DMS53 (cell line): Measurements from ENCODE around the gene MUL1.

Experiments
- DNase-seq: peaks from one replicate; lab custom pipeline; 2025; lab: John Stamatoyannopoulos, UW

Gene MUL1

GRCh38 chr1:20484519-20485462 is 23.2 kb downstream of the MUL1 start:
- peak; percentile 69 for DNase-seq

- peak; percentile 69 for DNase-seq
Measured at GRCh38 chr1:20483833-20484518, 24.0 kb downstream of the MUL1 start.

DNA sequence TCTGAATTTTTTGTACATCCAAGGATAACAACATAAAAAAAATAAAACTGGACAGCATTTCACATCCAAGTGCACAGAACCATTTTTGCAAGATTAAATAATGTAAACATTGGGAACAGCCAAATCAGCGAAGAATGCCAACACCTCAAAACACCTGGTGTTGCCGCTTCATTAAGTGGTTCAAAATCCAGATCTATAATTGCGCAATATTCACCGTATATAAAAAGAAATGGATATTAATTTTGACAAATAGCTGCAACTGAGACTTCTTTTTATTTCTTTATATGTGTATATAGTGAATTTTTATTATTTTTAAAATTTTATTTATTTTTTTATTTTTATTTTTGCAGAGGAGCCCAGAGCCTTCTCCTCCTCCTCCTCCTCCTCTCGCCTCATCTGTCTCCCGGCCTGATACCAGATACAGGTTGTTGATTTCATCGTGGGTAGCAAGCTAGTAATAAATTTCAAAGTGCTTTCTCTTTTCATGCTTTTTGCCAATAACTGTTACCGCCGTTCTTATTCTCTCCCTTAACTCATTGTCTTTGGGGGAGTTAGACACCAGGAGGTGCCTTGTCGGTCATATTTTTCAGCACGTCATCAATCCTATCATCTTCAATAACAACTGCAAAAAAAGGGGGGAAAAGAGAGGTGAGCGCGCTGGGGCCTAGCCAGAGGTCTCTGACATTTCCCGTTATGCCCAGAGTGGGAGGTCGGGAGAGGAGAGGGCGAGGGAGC is 24.7 kb downstream of the MUL1 start:
- DNase-seq: no peak

DNA sequence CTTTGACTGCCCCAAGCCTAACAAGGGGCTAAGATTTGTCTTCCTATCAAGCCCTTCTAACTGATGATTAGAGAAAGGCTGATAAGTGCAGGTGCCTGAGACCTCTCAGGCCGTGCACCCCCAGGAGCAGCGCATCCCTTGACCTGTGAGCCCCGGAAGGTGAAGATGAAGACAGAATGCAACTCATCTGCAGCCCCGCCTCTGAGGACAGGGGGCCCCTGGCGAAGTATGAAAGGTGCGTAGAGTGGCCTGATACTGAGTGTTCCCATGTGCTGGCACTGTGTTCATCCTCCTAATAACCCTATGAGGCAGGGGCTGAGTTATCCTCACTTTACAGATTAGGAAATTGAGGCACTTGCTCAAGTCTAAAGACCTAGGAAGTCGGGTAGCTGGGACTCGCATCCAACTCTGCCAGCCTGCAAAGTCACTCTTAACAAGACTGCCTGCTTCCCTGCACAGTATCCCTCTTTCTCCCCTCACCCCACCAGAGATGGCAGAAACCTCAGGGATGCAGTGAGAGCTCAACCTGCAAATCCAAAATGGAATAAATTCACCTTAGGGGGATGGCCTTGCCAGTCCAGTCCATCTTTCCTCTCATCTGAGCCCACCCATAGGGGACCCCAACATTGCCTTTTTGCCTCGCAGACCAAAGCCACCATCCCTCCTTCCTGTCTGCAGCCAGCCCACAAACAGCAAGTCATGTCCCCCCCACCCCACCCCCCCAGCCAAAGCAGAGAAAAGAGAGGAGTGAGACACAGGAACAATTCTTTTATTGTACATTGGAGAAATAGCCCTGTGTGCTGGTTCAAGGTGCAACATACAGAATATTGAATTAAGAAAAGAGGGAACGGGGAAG is 26.1 kb downstream of the MUL1 start:
- no peak for DNase-seq

GRCh38 chr1:20480951-20481617 is 26.9 kb downstream of the MUL1 start:
- peak; percentile 68 for DNase-seq

GRCh38 chr1:20480243-20480944 is 27.6 kb downstream of the MUL1 start:
- peak; percentile 73 for DNase-seq

GRCh38 chr1:20479840-20480239 is 28.1 kb downstream of the MUL1 start:
- no peak for DNase-seq

DNA sequence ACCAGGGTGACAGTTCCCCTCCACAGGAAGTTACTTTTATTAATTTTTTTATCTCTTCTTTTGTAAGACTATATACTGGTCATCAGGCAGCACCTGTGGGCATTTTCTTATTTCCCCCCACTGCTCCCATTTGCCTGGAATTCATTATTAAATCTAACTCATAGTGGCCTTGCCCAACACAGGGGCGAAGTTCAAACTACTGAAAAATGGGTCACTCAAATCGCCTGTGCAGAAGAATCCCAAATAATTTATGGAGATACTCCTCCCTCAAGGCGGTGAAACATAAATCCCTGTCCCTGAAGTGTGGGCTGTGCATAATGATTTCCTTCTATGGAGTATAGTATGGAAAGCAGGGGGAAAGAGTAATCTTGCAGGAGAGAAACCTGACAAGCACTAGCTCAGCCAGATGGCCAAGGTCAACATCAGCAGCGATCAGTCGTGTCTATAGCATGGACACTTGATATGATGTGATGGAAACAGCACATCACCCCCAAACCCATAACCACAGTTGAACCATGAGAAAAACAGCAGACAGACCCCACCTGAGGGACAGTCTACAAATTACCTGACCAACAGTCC is 29.8 kb downstream of the MUL1 start:
- no peak for DNase-seq

DNA sequence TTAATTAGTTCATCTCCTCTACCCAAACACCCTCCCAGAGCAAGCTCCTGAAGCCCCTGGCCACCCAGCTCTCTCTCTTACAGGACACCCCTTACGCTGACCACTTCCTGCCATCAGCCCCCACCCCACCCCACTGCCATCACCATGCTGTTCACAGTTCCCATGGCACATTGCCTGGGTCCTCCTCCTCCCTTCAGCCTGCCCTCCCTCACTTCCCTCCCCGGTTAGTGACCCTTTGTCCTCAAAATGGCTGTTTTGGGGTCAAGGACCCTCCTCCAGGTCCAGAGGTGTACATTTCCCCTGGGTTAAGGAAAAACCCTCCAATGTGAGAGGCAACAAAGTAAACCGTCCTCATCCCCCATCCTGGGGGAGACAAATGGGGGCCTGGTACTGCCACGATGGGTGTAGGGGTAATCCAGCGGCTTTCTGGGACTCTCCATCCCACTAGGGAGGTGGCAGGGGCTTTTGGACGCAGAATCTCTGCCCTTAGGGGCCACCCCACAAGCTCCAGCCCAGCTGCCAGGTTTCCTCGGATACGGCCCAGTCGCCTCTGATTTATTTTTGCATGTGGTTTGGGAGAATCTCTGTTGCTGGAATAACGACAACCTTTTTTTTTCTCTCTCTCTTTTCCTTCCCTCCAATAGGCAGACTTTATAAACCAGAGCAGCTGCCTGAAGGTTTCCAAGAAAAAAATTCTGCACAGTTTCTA is 30.4 kb downstream of the MUL1 start:
- no peak for DNase-seq

DNA sequence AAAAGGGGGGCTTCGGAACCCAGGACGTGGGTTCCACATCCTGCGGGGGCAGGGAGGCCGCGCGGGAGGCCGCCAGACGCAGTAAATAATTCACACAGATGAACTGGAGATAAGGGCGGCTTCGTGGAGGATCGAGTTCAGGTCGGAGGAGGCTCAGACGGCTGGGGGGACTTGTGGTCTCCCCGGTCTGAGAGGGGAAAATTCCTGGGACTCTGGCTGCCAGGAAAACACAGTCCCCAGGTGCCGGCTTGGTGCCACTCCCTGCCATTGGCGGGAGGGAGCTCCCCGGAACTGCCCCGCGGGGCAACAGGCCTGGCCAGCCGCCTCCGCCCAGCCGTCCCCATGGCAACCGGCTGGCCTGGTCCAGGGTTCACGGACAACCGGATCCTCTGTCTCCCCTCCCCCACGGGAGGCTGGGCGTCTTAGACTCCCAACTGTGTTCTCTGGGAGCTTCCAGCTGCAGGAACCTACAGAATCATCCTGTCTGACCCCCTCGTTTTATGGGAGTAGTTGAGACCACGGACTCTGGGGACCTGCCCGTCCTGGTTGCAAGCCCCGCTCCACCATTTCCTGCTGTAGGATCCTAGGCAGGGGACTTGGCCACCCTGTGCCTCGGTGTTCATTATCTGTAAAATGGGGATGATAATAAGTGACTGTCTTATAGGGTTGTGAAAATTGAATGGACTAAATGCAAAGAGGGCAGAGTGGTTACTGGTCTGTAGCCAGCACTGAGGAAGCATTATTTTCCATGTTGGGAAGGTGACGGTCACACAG is 31.5 kb downstream of the MUL1 start:
- DNase-seq: peak; percentile 92

- no peak for DNase-seq
Measured at GRCh38 chr1:20474996-20475395, 33.0 kb downstream of the MUL1 start.

DNA sequence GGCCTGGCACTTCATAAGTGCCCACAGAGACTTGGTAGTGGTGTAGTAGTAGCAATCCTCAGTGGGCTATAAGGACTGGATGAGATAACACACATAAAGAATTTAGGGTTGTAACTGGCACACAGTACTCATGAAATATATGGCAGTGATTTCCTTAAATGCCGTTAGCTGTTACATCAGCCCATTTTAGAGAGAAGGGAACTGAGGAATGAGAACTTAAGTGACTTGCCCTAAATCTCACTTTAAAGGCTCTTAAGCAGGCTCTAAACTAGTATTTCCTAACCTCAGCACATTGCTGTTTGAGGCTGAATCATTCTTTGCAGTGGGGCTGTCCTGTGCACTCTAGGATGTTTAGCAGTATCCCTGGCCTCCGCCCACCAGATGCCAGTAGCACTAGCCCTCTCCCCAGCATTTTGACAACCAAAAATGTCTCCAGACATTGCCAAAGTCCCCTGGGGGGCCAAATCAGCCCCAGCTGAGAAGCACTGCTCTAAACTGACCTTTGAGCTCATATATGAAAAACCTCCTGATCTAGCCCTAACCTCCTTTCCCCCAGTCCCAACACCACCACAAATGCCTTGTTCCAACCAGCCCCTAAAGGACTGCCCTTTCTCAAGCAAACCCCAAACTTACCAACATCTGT is 33.5 kb downstream of the MUL1 start:
- DNase-seq: no peak

DNA sequence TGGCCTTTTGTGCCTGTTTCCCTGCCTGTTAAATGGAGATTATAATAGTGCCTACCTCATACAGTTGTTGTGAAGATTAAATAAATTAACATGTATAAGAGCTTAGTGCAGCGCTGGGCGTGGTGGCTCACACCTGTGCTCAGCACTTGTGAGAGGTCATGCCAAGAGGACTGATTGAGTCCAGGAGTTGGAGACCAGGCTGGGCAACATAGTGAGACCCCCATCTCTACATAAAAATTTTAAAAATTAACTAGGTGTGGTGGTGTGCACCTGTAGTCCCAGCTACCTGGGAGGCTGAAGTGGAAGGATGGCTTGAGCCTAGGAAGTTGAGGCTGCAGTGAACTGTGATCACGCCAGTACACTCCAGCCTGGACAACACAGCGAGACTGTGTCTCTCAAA is 34.1 kb downstream of the MUL1 start:
- DNase-seq: no peak

GRCh38 chr1:20472860-20473711 is 34.9 kb downstream of the MUL1 start:
- DNase-seq: peak; percentile 30

DNA sequence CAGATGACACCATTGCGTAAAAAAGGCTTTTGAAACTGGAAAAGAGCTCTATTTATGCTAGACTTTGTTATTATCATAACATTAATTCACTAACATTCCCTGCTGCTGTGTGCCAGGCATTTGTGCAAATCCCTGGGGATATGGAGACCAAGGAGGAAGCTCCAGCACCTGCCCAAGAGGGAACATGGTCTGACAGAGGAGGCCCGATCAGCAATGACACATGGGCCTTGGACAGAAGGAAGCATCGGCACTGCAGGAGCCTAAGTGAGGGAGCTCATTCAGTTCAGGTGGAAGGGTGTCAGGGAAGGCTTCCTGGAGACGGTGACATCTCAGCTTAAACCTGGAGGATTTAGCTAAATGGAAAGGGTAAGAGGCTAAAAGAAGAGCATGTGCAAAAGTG is 35.8 kb downstream of the MUL1 start:
- no peak for DNase-seq

GRCh38 chr1:20470194-20470593 is 37.8 kb downstream of the MUL1 start:
- DNase-seq: peak; percentile 82

- peak; percentile 35 for DNase-seq
Measured at GRCh38 chr1:20469406-20470076, 38.4 kb downstream of the MUL1 start.
